ENCODE measurements around the gene CRP. TPM values are rescaled to one million over a fixed set of nuclear protein-coding genes. Genes with fewer than 3 reads are reported as not detected.

Gene CRP
- total and polyA plus RNA-seq, 2 of the 13 experiments (the other 11 are each of a cell fraction or from before 2014, with no cell fraction given) = not detected

- H3K36me3 ChIP-seq (replicated peaks in 1 of 2; ENCODE audit: control insufficient read depth in 1 of 2, insufficient read depth in 2 of 2, low read length in 2 of 2) = no peaks in the 10 kb centered on the region
- DNase-seq (ENCODE audit: low spot score) (no peak), ATAC-seq (no peak), FAIRE-seq (no peak)
- no peak overlapping the region for H3K4me2 ChIP-seq (ENCODE audit: low read depth, low read length)
- intact Hi-C loops (cut with micrococcal nuclease; ENCODE audit: unreplicated experiment) (no loop called here), in situ Hi-C loops (cut with HindIII; ENCODE audit: extremely low pct_ligation_motif_present, low pct_unique_long_range_greater_than_20kb) (no loop called here)
- no peak overlapping the region for H2AFZ ChIP-seq (ENCODE audit: low read length)
- ChIA-PET POLR2A (no interaction called here), CTCF (ENCODE audit: low intra/inter-chr PET ratio, low total read pairs) (no interaction called here)
- no peak overlapping the region for H3K9ac ChIP-seq (ENCODE audit: insufficient read depth, low read depth, low read length)
- no peaks in the 10 kb centered on the region for H3K4me1 ChIP-seq (ENCODE audit: insufficient read depth, low read length)
- H4K20me1 ChIP-seq (ENCODE audit: insufficient read depth, low read length) = no peaks in the 10 kb centered on the region
- TF ChIP-seq ZBTB38 (CRISPR knock-in tag; IDR thresholded peaks at IDR 0.05) (no peak), PAX8 (CRISPR knock-in tag; IDR thresholded peaks at IDR 0.05; ENCODE audit: borderline replicate concordance) (no peak), ZEB1 (IDR thresholded peaks at IDR 0.05; ENCODE audit: insufficient replicate concordance, low read depth) (no peak), ZFY (CRISPR knock-in tag; IDR thresholded peaks at IDR 0.05) (no peak)
- no peaks in the 10 kb centered on the region for H3K79me2 ChIP-seq (ENCODE audit: insufficient read depth, low read length)
- no peak overlapping the region for H3K4me3 ChIP-seq (replicated peaks in 1 of 3; ENCODE audit: insufficient read depth in 1 of 3, low read depth in 2 of 3, low read length in 3 of 3)
- no TSS peak for BruUV-seq (replicated peaks)
- no peaks in the 10 kb centered on the region for H3K27me3 ChIP-seq (ENCODE audit: control insufficient read depth in 1 of 2, insufficient read depth in 2 of 2, low read length in 2 of 2)
- no peak overlapping the region for H3K27ac ChIP-seq (ENCODE audit: extremely low read length, insufficient read depth, low read length)
- 2% methylated on average over 3 of the region's 3 CpGs for WGBS (ENCODE audit: low lambda C conversion rate)
- no peaks in the 10 kb centered on the region for H3K9me3 ChIP-seq (ENCODE audit: low read length)
These were observed 50.1 kb downstream of the CRP start for GRCh38 chr1:159664247-159664646.

GRCh38 chr1:159663552-159663951, 50.8 kb downstream of the CRP start:
- no peaks in the 10 kb centered on the region for H3K79me2 ChIP-seq (ENCODE audit: insufficient read depth, low read length)
- no peaks in the 10 kb centered on the region for H3K27me3 ChIP-seq (ENCODE audit: control insufficient read depth in 1 of 2, insufficient read depth in 2 of 2, low read length in 2 of 2)
- intact Hi-C loops (cut with micrococcal nuclease; ENCODE audit: unreplicated experiment) = no loop called here
- ChIA-PET POLR2A (no interaction called here), CTCF (ENCODE audit: low intra/inter-chr PET ratio, low total read pairs) (no interaction called here)
- BruUV-seq (replicated peaks) = no TSS peak
- ATAC-seq = no peak
- no peaks in the 10 kb centered on the region for H3K36me3 ChIP-seq (replicated peaks in 1 of 2; ENCODE audit: control insufficient read depth in 1 of 2, insufficient read depth in 2 of 2, low read length in 2 of 2)
- no peak overlapping the region for H3K9ac ChIP-seq (ENCODE audit: insufficient read depth, low read depth, low read length)
- no peak overlapping the region for H2AFZ ChIP-seq (ENCODE audit: low read length)
- no peaks in the 10 kb centered on the region for H4K20me1 ChIP-seq (ENCODE audit: insufficient read depth, low read length)
- DNase-seq (ENCODE audit: low spot score) = no peak
- in situ Hi-C loops (cut with HindIII; ENCODE audit: extremely low pct_ligation_motif_present, low pct_unique_long_range_greater_than_20kb) = no loop called here
- H3K9me3 ChIP-seq (ENCODE audit: low read length) = no peaks in the 10 kb centered on the region
- H3K4me1 ChIP-seq (ENCODE audit: insufficient read depth, low read length) = no peaks in the 10 kb centered on the region
- no peak overlapping the region for H3K27ac ChIP-seq (ENCODE audit: extremely low read length, insufficient read depth, low read length)
- 1% methylated on average over 2 of the region's 2 CpGs for WGBS (ENCODE audit: low lambda C conversion rate)
- FAIRE-seq = no peak
- H3K4me2 ChIP-seq (ENCODE audit: low read depth, low read length) = no peak overlapping the region
- TF ChIP-seq PCBP1 (IDR thresholded peaks at IDR 0.05; ENCODE audit: borderline replicate concordance, low read depth, low read length) (no peak), ZBTB7B (CRISPR knock-in tag; IDR thresholded peaks at IDR 0.05) (no peak), ZNF292 (CRISPR knock-in tag; IDR thresholded peaks at IDR 0.05; ENCODE audit: borderline replicate concordance, low read depth) (no peak), RAD51 (IDR thresholded peaks at IDR 0.05; ENCODE audit: borderline replicate concordance) (no peak), ZNF414 (CRISPR knock-in tag; IDR thresholded peaks at IDR 0.05) (no peak)
- no peak overlapping the region for H3K4me3 ChIP-seq (replicated peaks in 1 of 3; ENCODE audit: insufficient read depth in 1 of 3, low read depth in 2 of 3, low read length in 3 of 3)

Other genes with a start within 250 kb of the CRP start
- gene OR10J5, start 178.6 kb downstream of the CRP start, total RNA-seq (2016; rRNA removed; fragmentation: Illumina TruSeq; extraction: Trizol) = not detected in 2 replicates
- gene OR10J5, start 178.6 kb downstream of the CRP start, polyA plus RNA-seq (2011; rRNA removed) = not detected in 2 replicates
- gene APCS, start 126.8 kb downstream of the CRP start, total RNA-seq (2016; rRNA removed; fragmentation: Illumina TruSeq; extraction: Trizol) = not detected in 2 replicates
- gene APCS, start 126.8 kb downstream of the CRP start, polyA plus RNA-seq (2011; rRNA removed) = not detected in 2 replicates
- gene DUSP23, start 66.4 kb upstream of the CRP start, total RNA-seq (2016; rRNA removed; fragmentation: Illumina TruSeq; extraction: Trizol) = not detected in 2 replicates
- not detected in 2 replicates for gene DUSP23, start 66.4 kb upstream of the CRP start, polyA plus RNA-seq (2011; rRNA removed)
- not detected in 2 replicates for gene FCRL6, start 87.8 kb upstream of the CRP start, total RNA-seq (2016; rRNA removed; fragmentation: Illumina TruSeq; extraction: Trizol)
- gene FCRL6, start 87.8 kb upstream of the CRP start, polyA plus RNA-seq (2011; rRNA removed) = not detected in 2 replicates
- gene SLAMF8, start 112.3 kb upstream of the CRP start, total RNA-seq (2016; rRNA removed; fragmentation: Illumina TruSeq; extraction: Trizol) = not detected in 2 replicates
- not detected in 2 replicates for gene SLAMF8, start 112.3 kb upstream of the CRP start, polyA plus RNA-seq (2011; rRNA removed)
- gene VSIG8, start 148.1 kb upstream of the CRP start, total RNA-seq (2016; rRNA removed; fragmentation: Illumina TruSeq; extraction: Trizol) = not detected in 2 replicates
- gene VSIG8, start 148.1 kb upstream of the CRP start, polyA plus RNA-seq (2011; rRNA removed) = not detected in 2 replicates
- gene CFAP45, start 185.6 kb upstream of the CRP start, total RNA-seq (2016; rRNA removed; fragmentation: Illumina TruSeq; extraction: Trizol) = not detected in 2 replicates
- gene CFAP45, start 185.6 kb upstream of the CRP start, polyA plus RNA-seq (2011; rRNA removed) = not detected in 2 replicates
- gene TAGLN2, start 210.9 kb upstream of the CRP start, total RNA-seq (2016; rRNA removed; fragmentation: Illumina TruSeq; extraction: Trizol) = 6.7 and 9.7 TPM in 2 replicates
- gene TAGLN2, start 210.9 kb upstream of the CRP start, polyA plus RNA-seq (2011; rRNA removed) = 17.2 and 21.2 TPM in 2 replicates
- not detected in 2 replicates for gene IGSF9, start 231.0 kb upstream of the CRP start, total RNA-seq (2016; rRNA removed; fragmentation: Illumina TruSeq; extraction: Trizol)
- 0.03 and 0.04 TPM in 2 replicates for gene IGSF9, start 231.0 kb upstream of the CRP start, polyA plus RNA-seq (2011; rRNA removed)
- not detected in 2 replicates for gene SLAMF9, start 239.6 kb upstream of the CRP start, total RNA-seq (2016; rRNA removed; fragmentation: Illumina TruSeq; extraction: Trizol)
- 0.55 and 0.82 TPM in 2 replicates for gene SLAMF9, start 239.6 kb upstream of the CRP start, polyA plus RNA-seq (2011; rRNA removed)

Data from HepG2 (cell line).